Colonic mucosa (tissue), 4 donors: ENCODE measurements around the gene ZC3H11A. TPM values are rescaled to one million over a fixed set of nuclear protein-coding genes. Genes with fewer than 3 reads are reported as not detected.

Experiments
- DNase-seq: peaks from one replicate; pipeline ENCODE4 v3.0.0-alpha.2; 2020
- H3K27ac ChIP-seq: fragments of 200-600 bp; one replicate; pipeline ENCODE4 v1.8.0; 2021
- H3K27me3 ChIP-seq: fragments of 200-600 bp; one replicate; pipeline ENCODE4 v1.8.0; 2021
- H3K36me3 ChIP-seq: fragments of 200-600 bp; one replicate; pipeline ENCODE4 v1.8.0; 2021
- H3K4me1 ChIP-seq: fragments of 200-600 bp; one replicate; pipeline ENCODE4 v1.8.0; 2021; ENCODE audit warnings: mild to moderate bottlenecking
- H3K4me3 ChIP-seq: fragments of 200-600 bp; one replicate; pipeline ENCODE4 v1.8.0; 2021
- H3K9ac ChIP-seq, 2 donors: one replicate each; pipeline ENCODE4 v1.7.0; 2013; ENCODE audit warnings: control low read depth in 2 of 2, low read depth in 2 of 2, low read length in 2 of 2
- H3K9me3 ChIP-seq: fragments of 200-600 bp; one replicate; pipeline ENCODE4 v1.8.0; 2021
- CTCF ChIP-seq: fragments of 200-600 bp; IDR thresholded peaks from one replicate; pipeline ENCODE4 v1.8.0; 2022; ENCODE audit warnings: antibody characterized with exemption, mild to moderate bottlenecking
- intact Hi-C: fragments of 100-400 bp; cut with DNase I; formaldehyde crosslinking; loops from one replicate; pipeline ENCODE4 v1.14.1; 2022
- total RNA-seq, 2 donors: library from RNA; stranded (reverse); fragmentation: NEBNext Ultra II Directional in 1 of 2; extraction: Animal tissue kit (Norgen Biotek cat#: 25700) in 1 of 2; gene quantifications; one replicate each; pipeline ENCODE4 v1.2.1, GENCODE V29; 2021
- donor health status: healthy.
- donor health status: DM: no; HTN: no; CAD: no.
- donor health status: DM: no; HTN: no; CAD: no.

ZC3H11A gene
- total RNA-seq, 2 donors from 2014 or later, result 52.6 to 73.6 TPM

GRCh38 chr1:203797216-203797615 is 1.8 kb downstream of the ZC3H11A start:
- Histone ChIP-seq H3K27ac (peak overlapping the region; percentile 86), H3K9me3 (no peaks in the 10 kb centered on the region), H3K27me3 (no peaks in the 10 kb centered on the region), H3K4me1 (peaks cover 4% of the 10 kb centered on the region), H3K4me3 (peak overlapping the region; percentile 63), H3K9ac (no peak overlapping the region), H3K36me3 (no peaks in the 10 kb centered on the region)
- DNase-seq, result no peak
- intact Hi-C loops, result no loop called here
- TF ChIP-seq CTCF, result no peak

- intact Hi-C loops, result no loop called here
- no peaks in the 10 kb centered on the region for H3K27me3 ChIP-seq
- no peaks in the 10 kb centered on the region for H3K36me3 ChIP-seq
- H3K4me1 ChIP-seq, result peaks cover 4% of the 10 kb centered on the region
- no peak overlapping the region for H3K4me3 ChIP-seq
- DNase-seq, result peak; percentile 22
- H3K9ac ChIP-seq, result no peak overlapping the region
- no peak for TF ChIP-seq CTCF
- H3K9me3 ChIP-seq, result no peaks in the 10 kb centered on the region
- no peak overlapping the region for H3K27ac ChIP-seq
Observed at GRCh38 chr1:203797948-203798655, 2.7 kb downstream of the ZC3H11A start.

GRCh38 chr1:203799157-203799556 is 3.7 kb downstream of the ZC3H11A start:
- Histone ChIP-seq H3K36me3 (no peaks in the 10 kb centered on the region), H3K4me3 (no peak overlapping the region), H3K9ac (no peak overlapping the region), H3K9me3 (no peaks in the 10 kb centered on the region), H3K4me1 (peaks cover 4% of the 10 kb centered on the region), H3K27me3 (no peaks in the 10 kb centered on the region), H3K27ac (no peak overlapping the region)
- no peak for DNase-seq
- intact Hi-C loops, result no loop called here
- TF ChIP-seq CTCF, result no peak

GRCh38 chr1:203799971-203800370 is 4.5 kb downstream of the ZC3H11A start:
- no peaks in the 10 kb centered on the region for H3K36me3 ChIP-seq
- intact Hi-C loops, result no loop called here
- H3K4me3 ChIP-seq, result no peak overlapping the region
- H3K9me3 ChIP-seq, result no peaks in the 10 kb centered on the region
- no peak for TF ChIP-seq CTCF
- H3K27me3 ChIP-seq, result no peaks in the 10 kb centered on the region
- no peak overlapping the region for H3K27ac ChIP-seq
- peaks cover 4% of the 10 kb centered on the region for H3K4me1 ChIP-seq
- DNase-seq, result no peak
- H3K9ac ChIP-seq, result no peak overlapping the region

GRCh38 chr1:203805689-203806088 is 10.3 kb downstream of the ZC3H11A start:
- Histone ChIP-seq H3K9ac (no peak overlapping the region), H3K9me3 (no peaks in the 10 kb centered on the region), H3K27ac (no peak overlapping the region), H3K4me1 (no peaks in the 10 kb centered on the region), H3K36me3 (no peaks in the 10 kb centered on the region), H3K4me3 (no peak overlapping the region), H3K27me3 (no peaks in the 10 kb centered on the region)
- TF ChIP-seq CTCF, result no peak
- intact Hi-C loops, result no loop called here
- DNase-seq, result no peak
